Measurements from ENCODE around the gene ACO2. TPM values are rescaled to one million over a fixed set of nuclear protein-coding genes. Genes with fewer than 3 reads are reported as not detected.

The ACO2 gene
- total and polyA plus RNA-seq, 11 donors, result 375 to 1,146 (median 739) TPM

GRCh38 chr22:41507330-41508063, 38.6 kb downstream of the ACO2 start:
- Histone ChIP-seq H3K36me3 (peaks cover 0 to 88% (median 65%) of the 10 kb centered on the region in 9 donors), H3K9me3 (no peaks in the 10 kb centered on the region), H3K4me3 (no peak overlapping the region), H3K4me1 (peaks cover 0 to 90% (median 41%) of the 10 kb centered on the region in 12 donors), H3K27ac (peak overlapping the region in 9 of 12 donors; percentile 1 to 89 (median 53)), H3K27me3 (no peaks in the 10 kb centered on the region)
- intact Hi-C loops (cut with DNase I), result loop anchor here in 4 of 10 donors (5.0 kb wide), 1 partner anchor 35 kb away; no protein-coding TSS in a partner anchor
- no peak for TF ChIP-seq POLR2A (IDR thresholded peaks at IDR 0.05)
- TF ChIP-seq, protein P1, sequence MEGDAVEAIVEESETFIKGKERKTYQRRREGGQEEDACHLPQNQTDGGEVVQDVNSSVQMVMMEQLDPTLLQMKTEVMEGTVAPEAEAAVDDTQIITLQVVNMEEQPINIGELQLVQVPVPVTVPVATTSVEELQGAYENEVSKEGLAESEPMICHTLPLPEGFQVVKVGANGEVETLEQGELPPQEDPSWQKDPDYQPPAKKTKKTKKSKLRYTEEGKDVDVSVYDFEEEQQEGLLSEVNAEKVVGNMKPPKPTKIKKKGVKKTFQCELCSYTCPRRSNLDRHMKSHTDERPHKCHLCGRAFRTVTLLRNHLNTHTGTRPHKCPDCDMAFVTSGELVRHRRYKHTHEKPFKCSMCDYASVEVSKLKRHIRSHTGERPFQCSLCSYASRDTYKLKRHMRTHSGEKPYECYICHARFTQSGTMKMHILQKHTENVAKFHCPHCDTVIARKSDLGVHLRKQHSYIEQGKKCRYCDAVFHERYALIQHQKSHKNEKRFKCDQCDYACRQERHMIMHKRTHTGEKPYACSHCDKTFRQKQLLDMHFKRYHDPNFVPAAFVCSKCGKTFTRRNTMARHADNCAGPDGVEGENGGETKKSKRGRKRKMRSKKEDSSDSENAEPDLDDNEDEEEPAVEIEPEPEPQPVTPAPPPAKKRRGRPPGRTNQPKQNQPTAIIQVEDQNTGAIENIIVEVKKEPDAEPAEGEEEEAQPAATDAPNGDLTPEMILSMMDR (IDR thresholded peaks at IDR 0.05), result no peak
- 62 to 81% (median 74%) methylated on average over 13 to 23 of the region's 23 CpGs for WGBS, 4 donors
- no peak for DNase-seq
- ATAC-seq, result no peak

DNA sequence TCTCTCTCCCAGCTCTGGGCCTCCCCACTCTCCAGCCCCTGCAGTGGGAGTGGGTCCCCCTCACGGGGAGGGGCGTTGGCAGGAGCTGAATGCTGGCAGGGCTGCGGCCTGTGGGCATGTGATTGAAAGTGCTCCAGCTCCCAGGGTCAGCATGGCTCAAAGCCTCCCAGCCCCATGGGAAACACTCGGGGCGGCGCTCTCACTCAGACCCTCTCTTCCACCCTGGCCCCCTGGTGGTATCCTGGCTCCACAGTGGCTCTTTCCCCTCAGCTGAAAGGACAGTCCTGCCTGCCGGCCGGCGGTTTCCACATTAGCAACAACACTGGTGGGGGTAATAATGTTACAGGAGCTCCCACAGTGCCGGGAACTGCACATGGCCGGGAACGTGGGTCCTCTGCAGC, 39.9 kb downstream of the ACO2 start:
- TF ChIP-seq, protein P1 (IDR thresholded peaks at IDR 0.05), result peak in 4 of 12 donors; percentile 6 to 14 (median 13)
- TF ChIP-seq POLR2A (IDR thresholded peaks at IDR 0.05), result no peak
- H3K36me3 ChIP-seq, result peaks cover 0 to 88% (median 65%) of the 10 kb centered on the region in 9 donors
- DNase-seq (peak in 4 of 5 donors; percentile 56 to 74 (median 63)), ATAC-seq (peak; percentile 16 to 59 (median 45))
- H3K4me1 ChIP-seq, result peaks cover 0 to 99% (median 46%) of the 10 kb centered on the region in 12 donors
- 35 to 75% (median 46%) methylated on average over 3 to 12 of the region's 12 CpGs for WGBS, 4 donors
- peak overlapping the region in 10 of 12 donors; percentile 8 to 89 (median 62) for H3K27ac ChIP-seq
- no peaks in the 10 kb centered on the region for H3K27me3 ChIP-seq
- no peak overlapping the region for H3K4me3 ChIP-seq
- intact Hi-C loops (cut with DNase I), result loop anchor here in 4 of 10 donors (5.0 kb wide), 1 partner anchor 36 kb away; no protein-coding TSS in a partner anchor
- H3K9me3 ChIP-seq, result no peaks in the 10 kb centered on the region

DNA sequence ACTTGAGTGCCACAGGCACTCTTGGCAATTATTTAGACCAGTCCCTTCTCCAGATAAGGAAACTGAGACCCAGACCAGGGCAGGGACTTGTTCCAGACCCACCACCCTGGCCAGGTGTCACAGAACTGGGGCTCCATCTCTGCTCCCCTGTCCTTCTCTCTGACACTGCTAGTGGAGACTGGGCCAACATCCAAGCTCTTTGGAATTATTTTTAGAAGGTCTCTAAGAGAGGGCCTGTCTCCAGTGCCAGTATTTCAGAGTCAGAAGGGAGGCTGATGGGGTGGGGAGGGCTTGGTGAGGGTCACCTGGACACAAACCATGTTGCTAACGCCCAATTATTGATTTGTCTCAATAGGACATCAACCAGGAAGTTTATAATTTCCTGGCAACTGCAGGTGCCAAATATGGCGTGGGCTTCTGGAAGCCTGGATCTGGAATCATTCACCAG, 42.6 kb downstream of the ACO2 start:
- Histone ChIP-seq H3K4me3 (no peak overlapping the region), H3K27me3 (no peaks in the 10 kb centered on the region), H3K9me3 (no peaks in the 10 kb centered on the region), H3K4me1 (peaks cover 0 to 79% (median 27%) of the 10 kb centered on the region in 12 donors), H3K36me3 (peaks cover 0 to 90% (median 80%) of the 10 kb centered on the region in 9 donors), H3K27ac (peak overlapping the region in 11 of 12 donors; percentile 24 to 89 (median 73))
- 34 to 50% (median 42%) methylated on average over 2 of the region's 2 CpGs for WGBS, 4 donors
- DNase-seq (peak in 2 of 5 donors; percentile 63 to 72), ATAC-seq (peak; percentile 53 to 80 (median 76))
- intact Hi-C loops (cut with DNase I), result loop anchor here in 1 of 10 donors (5.0 kb wide), 1 partner anchor 39 kb away; no protein-coding TSS in a partner anchor
- no peak for TF ChIP-seq POLR2A (IDR thresholded peaks at IDR 0.05)
- TF ChIP-seq, protein P1 (IDR thresholded peaks at IDR 0.05), result no peak
